Esophagus squamous epithelium (tissue), 5 donors: Measurements from ENCODE around the gene CLCN2. TPM values are rescaled to one million over a fixed set of nuclear protein-coding genes. Genes with fewer than 3 reads are reported as not detected.

Experiments
- DNase-seq: peaks from one replicate; lab custom pipeline; 2025; lab: John Stamatoyannopoulos, UW
- H3K27ac ChIP-seq, 4 donors: fragments of 200-600 bp; sonication (generic); one replicate each; pipeline ENCODE4 v1.5.1; 2016 to 2019; ENCODE audit warnings: mild to moderate bottlenecking in 1 of 4
- H3K27me3 ChIP-seq, 4 donors: fragments of 200-600 bp; sonication (generic); 1 replicate in 3 of 4; 2 replicates in 1 of 4; pipeline versions ENCODE4 v1.5.1 to v1.6.0; 2017 to 2021; ENCODE audit warnings: antibody characterized with exemption in 1 of 4
- H3K36me3 ChIP-seq, 3 donors: fragments of 200-600 bp; sonication (generic); one replicate each; pipeline ENCODE4 v1.5.1; 2016 to 2019
- H3K4me1 ChIP-seq, 3 donors: fragments of 200-600 bp; sonication (generic); one replicate each; pipeline ENCODE4 v1.5.1; 2017 to 2019
- H3K4me3 ChIP-seq, 4 donors: fragments of 200-600 bp; sonication (generic); 1 replicate in 3 of 4; 2 replicates in 1 of 4; pipeline ENCODE4 v1.5.1; 2016 to 2019; ENCODE audit warnings: mild to moderate bottlenecking in 2 of 4, moderate library complexity in 1 of 4
- H3K9me3 ChIP-seq, 3 donors: fragments of 200-600 bp; sonication (generic); one replicate each; pipeline ENCODE4 v1.5.1; 2016 to 2019
- CTCF ChIP-seq, 6 experiments: fragments of 450-650 bp in 4 of 6; fragments of 200-600 bp in 2 of 6; sonication (generic) in 2 of 6; IDR thresholded peaks; one replicate each; pipeline ENCODE4 v1.5.1; 2016 to 2019; ENCODE audit warnings: antibody characterized with exemption in 6 of 6, mild to moderate bottlenecking in 4 of 6, moderate library complexity in 4 of 6
- POLR2A ChIP-seq, 4 donors: fragments of 450-650 bp; IDR thresholded peaks; one replicate each; pipeline ENCODE4 v1.6.1; 2017; ENCODE audit warnings: antibody characterized with exemption in 4 of 4, mild to moderate bottlenecking in 4 of 4, moderate library complexity in 3 of 4
- WGBS, 2 donors: methylation state at CpG; one replicate each; pipeline ENCODE4 v1.1.5; 2018; 5-methylcytosine and 5-hydroxymethylcytosine counted together
- intact Hi-C: fragments of 100-400 bp; cut with DNase I; formaldehyde crosslinking; loops from one replicate; pipeline ENCODE4 v1.15.0; 2022
- small RNA-seq, 4 donors: library from RNA; depleted of rRNA; stranded (forward); fragments of <200 nt; gene quantifications; one replicate each; pipeline ENCODE3, GENCODE V24; 2016
- total RNA-seq, 4 donors: library from RNA; depleted of rRNA; stranded (reverse); fragments of >200 nt; gene quantifications; one replicate each; pipeline ENCODE4 v1.1.0, GENCODE V29; 2016
- donor health status: DM: yes; HTN: yes; CAD: no.

CLCN2 gene
- total RNA-seq, 4 donors from 2014 or later, result 2.1 to 4.2 (median 3.0) TPM

- H3K4me3 ChIP-seq, result no peak overlapping the region
- DNase-seq, result no peak
- H3K4me1 ChIP-seq, result peaks cover 9 to 23% (median 13%) of the 10 kb centered on the region in 3 donors
- peaks cover 3 to 16% (median 7%) of the 10 kb centered on the region in 3 donors for H3K36me3 ChIP-seq
- intact Hi-C loops, result no loop called here
- no peak for TF ChIP-seq CTCF (IDR thresholded peaks at IDR 0.05)
- no peak for TF ChIP-seq POLR2A (IDR thresholded peaks at IDR 0.05)
- 70 to 80% methylated on average over 7 of the region's 7 CpGs for WGBS, 2 donors
- no peak overlapping the region for H3K27ac ChIP-seq
- no peaks in the 10 kb centered on the region for H3K9me3 ChIP-seq
- H3K27me3 ChIP-seq, result no peaks in the 10 kb centered on the region
Observed at GRCh38 chr3:184296616-184297015, 64.8 kb downstream of the CLCN2 start.

Small RNA genes within 50 kb of the gene (small RNA-seq; reads per million reads assigned to genes)
- 1,088 to 2,343 (median 1,652) reads per million in 4 donors for gene SNORD66

Other genes starting within 250 kb of the CLCN2 start
- gene EIF2B5, start 226.2 kb downstream of the CLCN2 start, total RNA-seq, result 10 to 100 TPM; 27.2 to 51.5 (median 42.1) TPM
- gene DVL3, start 206.2 kb downstream of the CLCN2 start, total RNA-seq, result 10 to 100 TPM; 28.9 to 45.2 (median 34.4) TPM
- 100 to 1,000 TPM; 139 to 212 (median 208) TPM for gene AP2M1, start 186.8 kb downstream of the CLCN2 start, total RNA-seq
- 10 to 100 TPM; 31.4 to 63.1 (median 40.5) TPM for gene ABCF3, start 175.4 kb downstream of the CLCN2 start, total RNA-seq
- gene VWA5B2, start 132.0 kb downstream of the CLCN2 start, total RNA-seq, result under 1 TPM in 1 of 4 donors, not detected in 3; 0.22 TPM
- 10 to 100 TPM; 45.8 to 63.9 (median 54.6) TPM for gene ALG3, start 112.6 kb downstream of the CLCN2 start, total RNA-seq
- gene EEF1AKMT4, start 111.9 kb downstream of the CLCN2 start, total RNA-seq, result 10 to 100 TPM in 2 of 4 donors, 1 to 10 TPM in 2; 8.1 to 13.4 (median 10.3) TPM
- not detected for gene CAMK2N2, start 100.1 kb downstream of the CLCN2 start, total RNA-seq
- not detected for gene ECE2, start 85.6 kb downstream of the CLCN2 start, total RNA-seq
- 100 to 1,000 TPM; 209 to 362 (median 235) TPM for gene PSMD2, start 62.4 kb downstream of the CLCN2 start, total RNA-seq
- 100 to 1,000 TPM; 272 to 462 (median 352) TPM for gene EIF4G1, start 47.0 kb downstream of the CLCN2 start, total RNA-seq
- 10 to 100 TPM in 2 of 4 donors, 1 to 10 TPM in 2; 7.4 to 20.2 (median 10.4) TPM for gene FAM131A, start 24.0 kb downstream of the CLCN2 start, total RNA-seq
- 10 to 100 TPM; 49.5 to 98.5 (median 64.9) TPM for gene POLR2H, start 105 bp upstream of the CLCN2 start, total RNA-seq
- under 1 TPM in 1 of 4 donors, not detected in 3; 0.57 TPM for gene THPO, start 16.6 kb upstream of the CLCN2 start, total RNA-seq
- 10 to 100 TPM in 1 of 4 donors, 1 to 10 TPM in 1, under 1 TPM in 2; 0.11 to 10.7 (median 2.8) TPM for gene CHRD, start 18.4 kb upstream of the CLCN2 start, total RNA-seq
- gene EPHB3, start 200.2 kb upstream of the CLCN2 start, total RNA-seq, result 10 to 100 TPM; 14.7 to 58.1 (median 33.1) TPM